ENCODE data around the gene LRRC55. TPM values are rescaled to one million over a fixed set of nuclear protein-coding genes. Genes with fewer than 3 reads are reported as not detected.

LRRC55 gene
- total RNA-seq, 1 donor from 2014 or later: not detected

DNA sequence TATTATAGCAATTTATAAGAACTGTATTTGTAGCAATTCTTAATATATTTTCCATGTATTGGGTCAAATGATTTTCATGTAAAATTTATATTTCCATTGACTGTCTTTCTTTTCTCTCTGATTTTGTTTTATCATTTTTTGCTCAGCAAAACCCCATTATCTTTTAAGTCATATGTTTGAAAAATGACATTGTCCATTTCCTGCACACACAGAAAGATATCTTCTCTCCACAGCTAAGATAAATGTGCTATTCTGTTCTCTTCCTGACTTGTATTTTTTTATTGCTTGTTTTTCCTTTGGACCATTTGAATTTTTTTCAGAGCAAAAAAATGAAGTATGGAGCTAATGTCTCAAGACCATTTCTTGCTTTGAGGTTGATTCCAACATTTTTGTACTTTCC, 6.3 kb upstream of the LRRC55 start:
- no peaks in the 10 kb centered on the region for H3K36me3 Mint-ChIP-seq (ENCODE audit: unreplicated experiment)
- DNase-seq (ENCODE audit: extremely low spot score, unreplicated experiment): no peak
- no peak overlapping the region for H3K27ac Mint-ChIP-seq (ENCODE audit: unreplicated experiment)
- H3K4me3 Mint-ChIP-seq (ENCODE audit: unreplicated experiment): no peak overlapping the region
- H3K27me3 Mint-ChIP-seq (ENCODE audit: unreplicated experiment): peaks cover 46% of the 10 kb centered on the region
- H3K4me1 Mint-ChIP-seq (ENCODE audit: unreplicated experiment): no peaks in the 10 kb centered on the region
- TF ChIP-seq, protein P1, sequence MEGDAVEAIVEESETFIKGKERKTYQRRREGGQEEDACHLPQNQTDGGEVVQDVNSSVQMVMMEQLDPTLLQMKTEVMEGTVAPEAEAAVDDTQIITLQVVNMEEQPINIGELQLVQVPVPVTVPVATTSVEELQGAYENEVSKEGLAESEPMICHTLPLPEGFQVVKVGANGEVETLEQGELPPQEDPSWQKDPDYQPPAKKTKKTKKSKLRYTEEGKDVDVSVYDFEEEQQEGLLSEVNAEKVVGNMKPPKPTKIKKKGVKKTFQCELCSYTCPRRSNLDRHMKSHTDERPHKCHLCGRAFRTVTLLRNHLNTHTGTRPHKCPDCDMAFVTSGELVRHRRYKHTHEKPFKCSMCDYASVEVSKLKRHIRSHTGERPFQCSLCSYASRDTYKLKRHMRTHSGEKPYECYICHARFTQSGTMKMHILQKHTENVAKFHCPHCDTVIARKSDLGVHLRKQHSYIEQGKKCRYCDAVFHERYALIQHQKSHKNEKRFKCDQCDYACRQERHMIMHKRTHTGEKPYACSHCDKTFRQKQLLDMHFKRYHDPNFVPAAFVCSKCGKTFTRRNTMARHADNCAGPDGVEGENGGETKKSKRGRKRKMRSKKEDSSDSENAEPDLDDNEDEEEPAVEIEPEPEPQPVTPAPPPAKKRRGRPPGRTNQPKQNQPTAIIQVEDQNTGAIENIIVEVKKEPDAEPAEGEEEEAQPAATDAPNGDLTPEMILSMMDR (IDR thresholded peaks at IDR 0.05): no peak
- H3K9me3 Mint-ChIP-seq (ENCODE audit: unreplicated experiment): no peaks in the 10 kb centered on the region

DNA sequence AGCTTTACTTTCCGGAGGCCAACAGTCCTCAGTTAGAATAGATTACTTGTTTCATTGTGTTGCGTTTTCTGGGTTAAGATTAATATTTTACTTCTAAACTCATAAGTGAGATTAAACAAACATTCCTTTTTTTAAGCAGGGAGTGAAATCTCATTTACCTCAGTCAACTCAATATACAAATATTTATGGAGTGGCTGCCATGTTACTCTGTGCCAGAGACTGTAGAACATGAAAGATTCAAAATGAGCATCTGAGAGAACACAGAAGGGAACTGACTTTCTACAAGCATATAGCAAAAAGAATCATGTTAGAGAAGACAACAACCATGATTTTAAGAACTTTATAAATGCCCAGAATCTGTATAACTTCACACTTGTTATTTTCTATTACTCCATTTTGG, 3.4 kb upstream of the LRRC55 start:
- Mint-ChIP-seq H3K36me3 (ENCODE audit: unreplicated experiment) (no peaks in the 10 kb centered on the region), H3K27ac (ENCODE audit: unreplicated experiment) (no peak overlapping the region), H3K9me3 (ENCODE audit: unreplicated experiment) (no peaks in the 10 kb centered on the region), H3K27me3 (ENCODE audit: unreplicated experiment) (peaks cover 52% of the 10 kb centered on the region), H3K4me1 (ENCODE audit: unreplicated experiment) (no peaks in the 10 kb centered on the region), H3K4me3 (ENCODE audit: unreplicated experiment) (no peak overlapping the region)
- no peak for DNase-seq (ENCODE audit: extremely low spot score, unreplicated experiment)
- TF ChIP-seq, protein P1 (IDR thresholded peaks at IDR 0.05): no peak

DNA sequence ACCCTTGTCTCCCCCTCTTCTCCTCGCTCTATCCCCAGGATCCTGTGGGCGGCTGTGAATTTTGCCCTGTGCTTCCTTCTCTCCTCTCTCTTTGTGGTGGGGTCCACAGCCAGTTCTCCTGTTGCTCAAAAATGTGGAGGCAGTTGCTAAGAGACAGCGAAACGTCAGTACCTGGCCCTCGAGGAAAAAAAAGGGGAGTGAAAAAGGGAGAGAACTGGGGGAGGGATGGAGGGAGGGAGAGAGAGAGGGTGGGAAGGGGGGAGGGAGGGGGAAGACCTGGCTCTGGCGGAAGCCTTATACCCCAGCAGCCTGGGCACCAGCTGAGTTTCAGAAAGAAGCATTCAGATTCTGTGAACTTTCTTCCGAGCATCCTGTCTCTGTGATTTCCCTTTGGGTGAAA, 2.1 kb upstream of the LRRC55 start:
- Mint-ChIP-seq H3K4me3 (ENCODE audit: unreplicated experiment) (no peak overlapping the region), H3K4me1 (ENCODE audit: unreplicated experiment) (no peaks in the 10 kb centered on the region), H3K36me3 (ENCODE audit: unreplicated experiment) (no peaks in the 10 kb centered on the region), H3K9me3 (ENCODE audit: unreplicated experiment) (no peaks in the 10 kb centered on the region), H3K27ac (ENCODE audit: unreplicated experiment) (no peak overlapping the region), H3K27me3 (ENCODE audit: unreplicated experiment) (peaks cover 52% of the 10 kb centered on the region)
- no peak for DNase-seq (ENCODE audit: extremely low spot score, unreplicated experiment)
- TF ChIP-seq, protein P1 (IDR thresholded peaks at IDR 0.05): no peak

DNA sequence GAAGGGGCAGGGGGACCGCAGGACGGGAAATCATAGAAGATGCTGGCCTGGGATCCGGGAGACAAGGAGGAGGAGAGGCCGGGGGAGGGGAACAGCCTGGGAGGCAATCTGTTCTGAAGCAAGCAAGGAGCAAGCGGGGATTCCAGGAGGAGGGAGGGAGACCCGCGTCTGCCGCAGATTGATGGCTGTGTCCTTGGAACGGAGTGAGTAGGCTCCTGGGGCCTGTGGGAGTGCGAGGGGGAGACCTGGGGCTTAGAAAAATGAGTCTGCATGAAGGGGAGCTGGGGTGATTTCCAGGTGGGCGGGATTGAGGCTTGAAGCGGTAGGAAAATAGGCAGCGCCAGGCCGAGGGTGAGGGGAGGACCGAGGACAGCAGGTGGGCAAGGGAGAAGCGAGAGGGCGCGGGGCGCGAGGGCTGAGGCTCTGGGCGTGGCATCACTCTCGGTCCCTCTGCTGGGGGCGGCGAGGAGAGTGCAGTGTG, 1.6 kb upstream of the LRRC55 start:
- H3K27me3 Mint-ChIP-seq (ENCODE audit: unreplicated experiment): peaks cover 52% of the 10 kb centered on the region
- no peak overlapping the region for H3K27ac Mint-ChIP-seq (ENCODE audit: unreplicated experiment)
- H3K9me3 Mint-ChIP-seq (ENCODE audit: unreplicated experiment): no peaks in the 10 kb centered on the region
- no peaks in the 10 kb centered on the region for H3K4me1 Mint-ChIP-seq (ENCODE audit: unreplicated experiment)
- H3K4me3 Mint-ChIP-seq (ENCODE audit: unreplicated experiment): no peak overlapping the region
- TF ChIP-seq, protein P1 (IDR thresholded peaks at IDR 0.05): no peak
- DNase-seq (ENCODE audit: extremely low spot score, unreplicated experiment): no peak
- H3K36me3 Mint-ChIP-seq (ENCODE audit: unreplicated experiment): no peaks in the 10 kb centered on the region

DNA sequence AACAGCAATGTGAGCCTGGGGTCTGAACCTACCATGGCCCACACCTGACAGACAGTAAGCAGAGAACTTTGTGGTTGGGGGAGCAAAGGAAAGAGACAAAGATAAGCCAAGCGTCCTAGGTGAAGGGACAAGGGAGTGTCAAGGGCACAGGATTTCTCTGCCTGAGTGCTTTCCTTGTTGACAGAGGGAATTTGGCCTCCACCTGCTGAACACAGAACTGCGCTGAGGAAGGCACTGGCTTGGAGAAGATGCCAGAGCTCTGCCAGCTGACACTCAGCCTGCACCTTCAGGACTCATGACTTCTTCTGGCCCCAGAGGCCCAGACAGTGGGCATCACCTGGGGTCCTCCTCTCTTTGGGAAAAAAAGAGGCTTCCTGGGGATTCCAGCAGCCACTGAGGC, 789 bp upstream of the LRRC55 start:
- no peaks in the 10 kb centered on the region for H3K4me1 Mint-ChIP-seq (ENCODE audit: unreplicated experiment)
- H3K9me3 Mint-ChIP-seq (ENCODE audit: unreplicated experiment): no peaks in the 10 kb centered on the region
- no peak overlapping the region for H3K4me3 Mint-ChIP-seq (ENCODE audit: unreplicated experiment)
- TF ChIP-seq, protein P1 (IDR thresholded peaks at IDR 0.05): no peak
- no peaks in the 10 kb centered on the region for H3K36me3 Mint-ChIP-seq (ENCODE audit: unreplicated experiment)
- H3K27ac Mint-ChIP-seq (ENCODE audit: unreplicated experiment): no peak overlapping the region
- no peak for DNase-seq (ENCODE audit: extremely low spot score, unreplicated experiment)
- H3K27me3 Mint-ChIP-seq (ENCODE audit: unreplicated experiment): peaks cover 45% of the 10 kb centered on the region
